ENCODE measurements around the gene CEP63. TPM values are rescaled to one million over a fixed set of nuclear protein-coding genes. Genes with fewer than 3 reads are reported as not detected.

Gene CEP63
- total RNA-seq, 1 experiment from 2014 or later, result 37.4 TPM

GRCh38 chr3:134473868-134474546, 11.8 kb upstream of the CEP63 start:
- H3K4me1 Mint-ChIP-seq (ENCODE audit: low read depth, unreplicated experiment), result peaks cover 23% of the 10 kb centered on the region
- no peak overlapping the region for H3K4me3 Mint-ChIP-seq (ENCODE audit: low read depth, unreplicated experiment)
- H3K9me3 Mint-ChIP-seq (ENCODE audit: low read depth, unreplicated experiment), result no peaks in the 10 kb centered on the region
- intact Hi-C loops (cut with micrococcal nuclease; ENCODE audit: unreplicated experiment), result loop anchor here (1.0 to 5.0 kb wide), 7 partner anchors 47 to 277 kb away; no protein-coding TSS in a partner anchor
- DNase-seq, result peak; percentile 94
- BruUV-seq (replicated peaks), result no TSS peak
- H3K27me3 Mint-ChIP-seq (ENCODE audit: unreplicated experiment), result no peaks in the 10 kb centered on the region
- no peaks in the 10 kb centered on the region for H3K36me3 Mint-ChIP-seq (ENCODE audit: insufficient read depth, unreplicated experiment)
- no peak overlapping the region for H3K27ac Mint-ChIP-seq (ENCODE audit: unreplicated experiment)
- TF ChIP-seq CTCF (IDR thresholded peaks at IDR 0.05; ENCODE audit: unreplicated experiment), result peak; percentile 76
- CTCF ChIA-PET, result interaction anchor here (0.6 to 2.8 kb wide), 22 partner anchors 9 to 276 kb away, joined by 3 to 41 read pairs (median 4); partner anchors contain the start of genes AMOTL2, ANAPC13, CEP63 and RYK

- intact Hi-C loops (cut with micrococcal nuclease; ENCODE audit: unreplicated experiment), result loop anchor here (1.0 to 5.0 kb wide), 8 partner anchors 48 to 533 kb away; no protein-coding TSS in a partner anchor
- TF ChIP-seq CTCF (IDR thresholded peaks at IDR 0.05; ENCODE audit: unreplicated experiment), result no peak
- Mint-ChIP-seq H3K4me1 (ENCODE audit: low read depth, unreplicated experiment) (peaks cover 23% of the 10 kb centered on the region), H3K9me3 (ENCODE audit: low read depth, unreplicated experiment) (no peaks in the 10 kb centered on the region), H3K36me3 (ENCODE audit: insufficient read depth, unreplicated experiment) (no peaks in the 10 kb centered on the region), H3K4me3 (ENCODE audit: low read depth, unreplicated experiment) (no peak overlapping the region), H3K27me3 (ENCODE audit: unreplicated experiment) (no peaks in the 10 kb centered on the region), H3K27ac (ENCODE audit: unreplicated experiment) (no peak overlapping the region)
- CTCF ChIA-PET, result interaction anchor here (1.1 to 1.2 kb wide), 2 partner anchors 166 to 263 kb away, joined by 3 read pairs; no protein-coding TSS in a partner anchor
- DNase-seq, result no peak
- no TSS peak for BruUV-seq (replicated peaks)
Observed at GRCh38 chr3:134474956-134475355, 10.9 kb upstream of the CEP63 start.

- Mint-ChIP-seq H3K9me3 (ENCODE audit: low read depth, unreplicated experiment) (no peaks in the 10 kb centered on the region), H3K27ac (ENCODE audit: unreplicated experiment) (no peak overlapping the region), H3K4me1 (ENCODE audit: low read depth, unreplicated experiment) (peaks cover 11% of the 10 kb centered on the region), H3K36me3 (ENCODE audit: insufficient read depth, unreplicated experiment) (no peaks in the 10 kb centered on the region), H3K27me3 (ENCODE audit: unreplicated experiment) (no peaks in the 10 kb centered on the region), H3K4me3 (ENCODE audit: low read depth, unreplicated experiment) (no peak overlapping the region)
- intact Hi-C loops (cut with micrococcal nuclease; ENCODE audit: unreplicated experiment), result loop anchor here (5.0 kb wide), 1 partner anchor 534 kb away; no protein-coding TSS in a partner anchor
- TF ChIP-seq CTCF (IDR thresholded peaks at IDR 0.05; ENCODE audit: unreplicated experiment), result no peak
- BruUV-seq (replicated peaks), result no TSS peak
- no peak for DNase-seq
- CTCF ChIA-PET, result interaction anchor here (2.5 kb wide), 1 partner anchor 169 kb away, joined by 8 read pairs; no protein-coding TSS in a partner anchor
Observed at GRCh38 chr3:134476306-134476705, 9.6 kb upstream of the CEP63 start.

- DNase-seq, result no peak
- Mint-ChIP-seq H3K9me3 (ENCODE audit: low read depth, unreplicated experiment) (no peaks in the 10 kb centered on the region), H3K4me3 (ENCODE audit: low read depth, unreplicated experiment) (no peak overlapping the region), H3K27me3 (ENCODE audit: unreplicated experiment) (no peaks in the 10 kb centered on the region), H3K36me3 (ENCODE audit: insufficient read depth, unreplicated experiment) (no peaks in the 10 kb centered on the region), H3K4me1 (ENCODE audit: low read depth, unreplicated experiment) (peaks cover 4% of the 10 kb centered on the region), H3K27ac (ENCODE audit: unreplicated experiment) (no peak overlapping the region)
- intact Hi-C loops (cut with micrococcal nuclease; ENCODE audit: unreplicated experiment), result loop anchor here (5.0 kb wide), 1 partner anchor 535 kb away; no protein-coding TSS in a partner anchor
- CTCF ChIA-PET, result interaction anchor here (1.2 to 2.5 kb wide), 3 partner anchors 9 to 169 kb away, joined by 3 to 9 read pairs (median 8); partner anchors contain the start of genes AMOTL2, ANAPC13 and CEP63
- no TSS peak for BruUV-seq (replicated peaks)
- no peak for TF ChIP-seq CTCF (IDR thresholded peaks at IDR 0.05; ENCODE audit: unreplicated experiment)
Observed at GRCh38 chr3:134477002-134477401, 8.9 kb upstream of the CEP63 start.
